Osteocyte (in vitro differentiated cells): ENCODE data around the gene KDM5A. TPM values are rescaled to one million over a fixed set of nuclear protein-coding genes. Genes with fewer than 3 reads are reported as not detected.

Experiments
- DNase-seq: peaks from one replicate; pipeline ENCODE4 v3.0.0; 2021; ENCODE audit warnings: mixed read lengths; ENCODE audit not compliant: unreplicated experiment; ENCODE audit errors: extremely low spot score
- H3K27ac Mint-ChIP-seq: one replicate; pipeline ENCODE4 v1.8.0; 2021; ENCODE audit warnings: mild to moderate bottlenecking, mixed read lengths; ENCODE audit not compliant: unreplicated experiment
- H3K27me3 Mint-ChIP-seq: one replicate; pipeline ENCODE4 v1.8.0; 2021; ENCODE audit warnings: mixed read lengths; ENCODE audit not compliant: unreplicated experiment
- H3K36me3 Mint-ChIP-seq: one replicate; pipeline ENCODE4 v1.8.0; 2021; ENCODE audit warnings: mixed read lengths; ENCODE audit not compliant: unreplicated experiment
- H3K4me1 Mint-ChIP-seq: one replicate; pipeline ENCODE4 v1.8.0; 2021; ENCODE audit warnings: mixed read lengths; ENCODE audit not compliant: unreplicated experiment
- H3K4me3 Mint-ChIP-seq: one replicate; pipeline ENCODE4 v1.8.0; 2021; ENCODE audit warnings: mild to moderate bottlenecking, moderate library complexity, mixed read lengths; ENCODE audit not compliant: unreplicated experiment
- H3K9me3 Mint-ChIP-seq: one replicate; pipeline ENCODE4 v1.8.0; 2021; ENCODE audit warnings: mixed read lengths; ENCODE audit not compliant: unreplicated experiment
- total RNA-seq: library from RNA; stranded (reverse); gene quantifications from 2 replicates; pipeline ENCODE4 v1.2.1, GENCODE V29; 2021
- TF ChIP-seq, protein P1 (sequence below): fragments of 200-600 bp; sonication (generic); IDR thresholded peaks from 2 replicates; pipeline ENCODE4 v1.5.0; 2021; ENCODE audit warnings: antibody characterized with exemption, mild to moderate bottlenecking, moderate library complexity

Gene KDM5A
- total RNA-seq, 1 donor from 2014 or later: 81.1 TPM

- no peaks in the 10 kb centered on the region for H3K4me1 Mint-ChIP-seq
- peaks cover 75% of the 10 kb centered on the region for H3K36me3 Mint-ChIP-seq
Measured at GRCh38 chr12:295132-295531, 94.0 kb downstream of the KDM5A start.

DNA sequence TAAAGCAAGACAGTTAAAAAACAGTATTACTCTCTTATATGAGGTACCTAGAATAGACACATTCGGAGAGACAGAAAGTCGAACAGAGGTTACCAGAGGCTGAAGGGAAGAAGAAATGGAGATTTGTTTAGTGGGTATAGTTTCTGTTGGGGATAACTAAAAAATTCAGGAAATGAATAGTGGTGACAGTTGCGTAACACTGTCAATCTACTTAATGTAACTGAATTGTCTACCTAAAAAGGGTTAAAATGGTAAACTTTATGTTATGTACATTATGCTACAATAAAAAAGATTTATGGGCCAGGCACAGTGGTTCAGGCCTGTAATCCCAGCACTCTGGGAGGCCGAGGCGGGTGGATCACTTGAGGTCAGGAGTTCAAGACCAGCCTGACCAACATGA, 95.9 kb downstream of the KDM5A start:
- peaks cover 59% of the 10 kb centered on the region for H3K36me3 Mint-ChIP-seq
- no peak overlapping the region for H3K27ac Mint-ChIP-seq
- H3K9me3 Mint-ChIP-seq: no peaks in the 10 kb centered on the region
- H3K4me3 Mint-ChIP-seq: no peak overlapping the region
- TF ChIP-seq, protein P1, sequence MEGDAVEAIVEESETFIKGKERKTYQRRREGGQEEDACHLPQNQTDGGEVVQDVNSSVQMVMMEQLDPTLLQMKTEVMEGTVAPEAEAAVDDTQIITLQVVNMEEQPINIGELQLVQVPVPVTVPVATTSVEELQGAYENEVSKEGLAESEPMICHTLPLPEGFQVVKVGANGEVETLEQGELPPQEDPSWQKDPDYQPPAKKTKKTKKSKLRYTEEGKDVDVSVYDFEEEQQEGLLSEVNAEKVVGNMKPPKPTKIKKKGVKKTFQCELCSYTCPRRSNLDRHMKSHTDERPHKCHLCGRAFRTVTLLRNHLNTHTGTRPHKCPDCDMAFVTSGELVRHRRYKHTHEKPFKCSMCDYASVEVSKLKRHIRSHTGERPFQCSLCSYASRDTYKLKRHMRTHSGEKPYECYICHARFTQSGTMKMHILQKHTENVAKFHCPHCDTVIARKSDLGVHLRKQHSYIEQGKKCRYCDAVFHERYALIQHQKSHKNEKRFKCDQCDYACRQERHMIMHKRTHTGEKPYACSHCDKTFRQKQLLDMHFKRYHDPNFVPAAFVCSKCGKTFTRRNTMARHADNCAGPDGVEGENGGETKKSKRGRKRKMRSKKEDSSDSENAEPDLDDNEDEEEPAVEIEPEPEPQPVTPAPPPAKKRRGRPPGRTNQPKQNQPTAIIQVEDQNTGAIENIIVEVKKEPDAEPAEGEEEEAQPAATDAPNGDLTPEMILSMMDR: no peak
- H3K4me1 Mint-ChIP-seq: peaks cover 6% of the 10 kb centered on the region
- H3K27me3 Mint-ChIP-seq: no peaks in the 10 kb centered on the region
- DNase-seq: no peak

More at GRCh38 chr12:295132-295531, 94.0 kb downstream of the KDM5A start:
- peaks cover 14% of the 10 kb centered on the region for H3K9me3 Mint-ChIP-seq
- H3K27ac Mint-ChIP-seq: no peak overlapping the region
- H3K27me3 Mint-ChIP-seq: no peaks in the 10 kb centered on the region
- TF ChIP-seq, protein P1: no peak
- H3K4me3 Mint-ChIP-seq: no peak overlapping the region
- no peak for DNase-seq

DNA sequence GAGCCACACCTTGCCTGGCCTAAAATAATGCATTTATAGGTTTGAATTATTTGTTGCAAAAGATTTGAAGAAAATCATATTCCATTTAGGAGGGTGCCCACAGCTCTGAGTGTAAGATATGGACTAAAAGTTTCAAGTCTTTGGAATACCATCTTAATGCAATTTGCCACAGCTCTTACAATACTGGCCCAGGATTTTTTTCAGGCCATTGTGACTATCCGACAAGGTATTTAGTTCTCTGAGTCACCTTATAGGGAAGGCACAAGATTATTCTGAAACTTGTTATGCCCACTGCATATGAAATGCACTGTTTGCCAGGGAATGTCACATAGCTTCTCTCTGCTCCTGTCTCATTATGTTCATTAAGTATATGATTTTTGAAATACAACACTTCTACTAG, 96.9 kb downstream of the KDM5A start:
- Mint-ChIP-seq H3K27me3 (no peaks in the 10 kb centered on the region), H3K27ac (no peak overlapping the region), H3K4me3 (no peak overlapping the region), H3K4me1 (peaks cover 6% of the 10 kb centered on the region), H3K9me3 (no peaks in the 10 kb centered on the region), H3K36me3 (peaks cover 59% of the 10 kb centered on the region)
- TF ChIP-seq, protein P1: no peak
- no peak for DNase-seq

DNA sequence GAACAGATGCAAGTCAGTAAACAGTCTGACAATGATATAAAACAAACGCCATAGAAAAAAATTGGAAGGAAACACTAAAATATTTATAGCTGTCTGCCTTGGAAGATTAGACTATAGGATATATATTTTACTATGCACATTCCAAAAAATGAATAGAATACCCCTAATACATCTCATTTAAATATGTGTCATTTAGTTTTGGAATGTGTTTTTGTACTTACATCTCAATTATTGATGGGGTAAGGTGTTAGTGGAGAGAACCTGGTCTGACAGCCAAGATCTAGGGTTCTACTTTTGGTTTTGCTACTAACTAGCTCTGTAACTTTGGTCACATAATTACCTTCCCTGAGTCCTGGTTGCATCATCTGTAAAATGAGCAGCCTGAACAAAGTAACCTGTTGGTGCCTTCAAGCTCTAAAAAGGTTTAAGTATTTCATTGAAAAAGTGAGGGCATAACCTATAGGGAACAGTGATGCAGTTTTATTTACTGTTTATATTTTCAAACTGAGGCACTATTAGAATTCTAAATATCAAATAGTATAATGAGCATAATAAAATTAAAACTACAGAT, 97.9 kb downstream of the KDM5A start:
- no peak for DNase-seq
- no peaks in the 10 kb centered on the region for H3K27me3 Mint-ChIP-seq
- no peak overlapping the region for H3K27ac Mint-ChIP-seq
- no peaks in the 10 kb centered on the region for H3K9me3 Mint-ChIP-seq
- H3K4me1 Mint-ChIP-seq: peaks cover 6% of the 10 kb centered on the region
- H3K4me3 Mint-ChIP-seq: no peak overlapping the region
- TF ChIP-seq, protein P1: no peak
- peaks cover 62% of the 10 kb centered on the region for H3K36me3 Mint-ChIP-seq

DNA sequence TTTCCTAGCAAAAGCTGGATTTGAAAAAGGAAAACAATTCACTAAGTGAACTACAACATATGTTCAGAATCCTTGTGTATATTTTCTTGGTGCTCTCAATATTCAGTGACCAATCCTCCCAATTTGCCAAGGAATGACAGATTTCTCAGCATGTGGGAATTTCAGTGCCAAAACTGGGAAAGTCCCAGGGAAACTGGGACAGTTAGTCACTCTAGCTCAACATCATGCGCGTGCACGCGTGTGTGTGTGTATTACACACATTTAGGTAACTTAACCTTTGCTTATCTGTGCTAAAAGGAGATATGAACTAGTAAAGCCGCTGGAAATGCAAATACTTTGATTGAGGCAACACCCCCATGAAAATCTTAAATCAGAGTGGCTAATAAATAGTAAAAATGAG, 100.4 kb downstream of the KDM5A start:
- Mint-ChIP-seq H3K4me3 (no peak overlapping the region), H3K36me3 (peaks cover 56% of the 10 kb centered on the region), H3K4me1 (peaks cover 6% of the 10 kb centered on the region), H3K27ac (no peak overlapping the region), H3K9me3 (no peaks in the 10 kb centered on the region), H3K27me3 (no peaks in the 10 kb centered on the region)
- no peak for DNase-seq
- TF ChIP-seq, protein P1: no peak
